BJ (cell line): ENCODE measurements around the gene POLR2C. TPM values are rescaled to one million over a fixed set of nuclear protein-coding genes. Genes with fewer than 3 reads are reported as not detected.
"Not testable (repeated sequence)": the region's sequence is repeated elsewhere in the genome, so short reads cannot be mapped to it uniquely, and the experiment has no call there.

Experiments used
- CTCF ChIA-PET: fragments of 350-600 bp; formaldehyde crosslinking; extraction: SDS; loops from one replicate; lab custom pipeline; 2021; ENCODE audit warnings: antibody characterized with exemption, inconsistent platforms; lab: Yijun Ruan, JAX
- POLR2A ChIA-PET: fragments of 300-600 bp; sonication (Branson Sonifier 250); formaldehyde crosslinking; extraction: SDS; loops from one replicate; lab custom pipeline; 2021; ENCODE audit warnings: antibody characterized with exemption; lab: Charles Lee
- DNase-seq: peaks from one replicate; pipeline ENCODE4 v3.0.0-alpha.2; 2011; ENCODE audit warnings: low read depth
- H3K27me3 ChIP-seq: 2 replicates; pipeline ENCODE4 v1.6.0; 2011; ENCODE audit warnings: low read length; ENCODE audit not compliant: control insufficient read depth, insufficient read depth
- H3K36me3 ChIP-seq: 2 replicates; pipeline ENCODE4 v1.5.1; 2011; ENCODE audit warnings: low read length; ENCODE audit not compliant: control insufficient read depth, insufficient read depth
- H3K4me3 ChIP-seq: 2 replicates; pipeline ENCODE4 v1.5.1; 2011; ENCODE audit warnings: low read depth, mild to moderate bottlenecking, control low read depth, low read length
- polyA plus RNA-seq: library from polyadenylated mRNA; depleted of rRNA; stranded (reverse); fragments of >200 nt; gene quantifications from 2 replicates; pipeline ENCODE4 v1.2.3, GENCODE V29; 2011
- TF ChIP-seq, protein P1 (sequence below): IDR thresholded peaks from 2 replicates; pipeline ENCODE4 v1.5.1; 2011; ENCODE audit warnings: low read depth, mild to moderate bottlenecking, control low read depth, inconsistent platforms, low read length, moderate library complexity; ENCODE audit not compliant: insufficient read depth

POLR2C gene
- polyA plus RNA-seq, 1 experiment: 176 TPM

DNA sequence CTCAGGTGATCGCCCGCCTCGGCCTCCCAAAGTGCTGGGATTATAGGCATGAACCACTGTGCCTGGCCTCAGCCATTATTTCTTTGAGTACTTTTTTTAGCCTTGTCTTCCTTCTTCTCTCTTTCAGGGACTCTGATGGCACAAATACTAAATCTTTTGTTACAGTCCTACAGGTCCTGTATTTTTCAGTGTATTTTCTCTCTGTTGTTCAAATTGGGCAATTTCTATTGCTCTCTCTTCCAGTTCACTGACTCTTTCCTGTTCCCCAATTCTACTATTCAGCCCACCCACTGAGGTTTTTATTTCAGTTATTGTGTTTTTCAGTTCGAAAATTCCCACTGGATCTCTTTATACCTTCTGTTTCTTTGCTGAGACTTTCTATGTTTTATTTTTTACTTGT is 31.3 kb downstream of the POLR2C start:
- TF ChIP-seq, protein P1, sequence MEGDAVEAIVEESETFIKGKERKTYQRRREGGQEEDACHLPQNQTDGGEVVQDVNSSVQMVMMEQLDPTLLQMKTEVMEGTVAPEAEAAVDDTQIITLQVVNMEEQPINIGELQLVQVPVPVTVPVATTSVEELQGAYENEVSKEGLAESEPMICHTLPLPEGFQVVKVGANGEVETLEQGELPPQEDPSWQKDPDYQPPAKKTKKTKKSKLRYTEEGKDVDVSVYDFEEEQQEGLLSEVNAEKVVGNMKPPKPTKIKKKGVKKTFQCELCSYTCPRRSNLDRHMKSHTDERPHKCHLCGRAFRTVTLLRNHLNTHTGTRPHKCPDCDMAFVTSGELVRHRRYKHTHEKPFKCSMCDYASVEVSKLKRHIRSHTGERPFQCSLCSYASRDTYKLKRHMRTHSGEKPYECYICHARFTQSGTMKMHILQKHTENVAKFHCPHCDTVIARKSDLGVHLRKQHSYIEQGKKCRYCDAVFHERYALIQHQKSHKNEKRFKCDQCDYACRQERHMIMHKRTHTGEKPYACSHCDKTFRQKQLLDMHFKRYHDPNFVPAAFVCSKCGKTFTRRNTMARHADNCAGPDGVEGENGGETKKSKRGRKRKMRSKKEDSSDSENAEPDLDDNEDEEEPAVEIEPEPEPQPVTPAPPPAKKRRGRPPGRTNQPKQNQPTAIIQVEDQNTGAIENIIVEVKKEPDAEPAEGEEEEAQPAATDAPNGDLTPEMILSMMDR: no peak
- no peaks in the 10 kb centered on the region for H3K36me3 ChIP-seq
- CTCF ChIA-PET: no interaction called here
- H3K4me3 ChIP-seq: no peak overlapping the region
- POLR2A ChIA-PET: no interaction called here
- H3K27me3 ChIP-seq: peaks cover 10% of the 10 kb centered on the region
- no peak for DNase-seq

- H3K4me3 ChIP-seq: no peak overlapping the region
- ChIA-PET CTCF (no interaction called here), POLR2A (no interaction called here)
- no peak for DNase-seq
- TF ChIP-seq, protein P1: no peak
- peaks cover 16% of the 10 kb centered on the region for H3K27me3 ChIP-seq
- no peaks in the 10 kb centered on the region for H3K36me3 ChIP-seq
Measured at GRCh38 chr16:57497121-57497520, 34.6 kb downstream of the POLR2C start.

DNA sequence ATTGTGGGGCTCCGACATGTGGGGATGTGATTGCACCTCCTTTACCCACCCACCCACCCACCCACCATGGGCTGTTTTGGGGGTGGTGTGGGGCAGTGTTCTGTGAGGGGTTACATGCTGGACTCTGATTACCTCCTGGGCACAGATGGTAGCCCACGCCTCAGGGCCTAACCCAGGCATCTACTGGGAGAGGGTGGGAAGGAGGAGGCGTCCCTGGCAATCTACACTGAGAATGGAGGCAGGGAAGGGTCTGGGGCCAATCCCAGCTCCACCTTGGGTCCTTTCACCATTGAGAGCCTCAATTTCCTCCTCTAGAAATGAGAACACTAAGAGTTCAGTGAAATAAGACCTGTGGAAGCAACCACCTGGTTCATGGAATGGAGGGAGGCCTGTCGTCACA is 35.6 kb downstream of the POLR2C start:
- POLR2A ChIA-PET: no interaction called here
- no peak overlapping the region for H3K4me3 ChIP-seq

DNA sequence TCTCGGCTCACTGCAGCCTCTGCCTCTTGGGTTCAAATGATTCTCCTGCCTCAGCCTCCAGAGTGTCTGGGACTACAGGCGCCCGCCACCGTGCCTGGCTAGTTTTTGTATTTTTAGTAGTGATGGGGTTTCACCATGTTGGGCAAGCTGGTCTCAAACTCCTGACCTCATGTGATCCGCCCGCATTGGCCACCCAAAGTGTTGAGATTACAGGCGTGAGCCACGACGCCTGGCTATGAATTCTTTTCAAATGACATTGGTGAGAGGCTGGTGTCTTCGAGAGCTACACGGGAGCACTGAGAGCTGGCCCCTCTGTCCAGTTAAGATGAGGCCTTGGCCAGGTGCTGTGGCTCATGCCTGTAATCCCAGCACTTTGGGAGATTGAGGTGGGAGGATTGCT is 37.5 kb downstream of the POLR2C start:
- DNase-seq, H3K4me3 ChIP-seq, POLR2A ChIA-PET, H3K36me3 ChIP-seq: not testable (repeated sequence)
- CTCF ChIA-PET: interaction anchor here (1.2 kb wide), 1 partner anchor 11 kb away, joined by 4 read pairs; no protein-coding TSS in a partner anchor
- peaks cover 27% of the 10 kb centered on the region for H3K27me3 ChIP-seq

More for the DNA sequence above, 35.6 kb downstream of the POLR2C start:
- CTCF ChIA-PET: no interaction called here
- peaks cover 18% of the 10 kb centered on the region for H3K27me3 ChIP-seq
- no peak for DNase-seq
- TF ChIP-seq, protein P1: no peak
- H3K36me3 ChIP-seq: no peaks in the 10 kb centered on the region

GRCh38 chr16:57500578-57501111 is 38.2 kb downstream of the POLR2C start:
- ChIA-PET CTCF (interaction anchor here (1.2 kb wide), 1 partner anchor 10 kb away, joined by 4 read pairs; no protein-coding TSS in a partner anchor), POLR2A (no interaction called here)
- Histone ChIP-seq H3K36me3 (no peaks in the 10 kb centered on the region), H3K27me3 (peaks cover 25% of the 10 kb centered on the region), H3K4me3 (no peak overlapping the region)
- TF ChIP-seq, protein P1: no peak
- DNase-seq: no peak

GRCh38 chr16:57501492-57501891 is 39.0 kb downstream of the POLR2C start:
- Histone ChIP-seq H3K36me3 (no peaks in the 10 kb centered on the region), H3K4me3 (no peak overlapping the region), H3K27me3 (peaks cover 27% of the 10 kb centered on the region)
- TF ChIP-seq, protein P1: no peak
- POLR2A ChIA-PET: no interaction called here
- DNase-seq: no peak
- CTCF ChIA-PET: no interaction called here
